SH-SY5Y (cell line): ENCODE results near the gene FKBP5.

ENCODE experiments used
- GATA2 ChIP-seq: IDR thresholded peaks from 2 replicates; pipeline ENCODE4 v1.6.1; 2011; ENCODE audit warnings: mild to moderate bottlenecking, low read depth, low read length
- GATA3 ChIP-seq: IDR thresholded peaks from 2 replicates; pipeline ENCODE4 v1.6.1; 2011; ENCODE audit warnings: low read depth, mild to moderate bottlenecking, low read length, moderate library complexity

The FKBP5 gene

DNA sequence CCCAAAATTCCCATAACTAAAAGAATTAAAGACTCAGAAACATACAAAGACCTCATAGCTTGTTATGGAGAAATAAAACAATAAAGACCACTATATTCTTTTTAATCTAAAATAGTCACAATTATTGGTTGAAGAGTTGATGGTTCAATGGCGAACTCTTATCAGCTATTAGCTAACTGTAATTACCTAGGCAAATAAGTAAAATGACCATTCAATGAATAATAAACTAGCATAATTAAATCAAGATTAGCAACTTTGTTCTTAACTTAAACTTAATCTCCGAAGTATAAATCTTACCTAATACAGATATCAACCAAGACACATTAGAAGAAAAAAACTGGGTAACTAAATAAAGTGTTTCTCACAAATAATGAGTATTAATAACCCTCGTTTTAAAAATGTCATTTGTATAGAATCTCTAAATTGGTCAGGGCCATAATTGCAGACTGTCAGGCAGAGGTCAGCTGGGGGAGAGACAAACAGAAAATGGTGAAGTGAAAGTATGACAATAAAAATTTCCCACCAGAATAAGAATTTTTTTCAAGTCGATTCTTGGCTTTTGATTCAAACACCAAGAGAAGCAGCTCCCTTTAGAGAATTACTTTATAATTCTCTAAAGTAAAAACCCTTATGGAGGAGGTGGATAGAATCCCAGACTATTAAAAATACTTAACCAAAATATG is 1.7 kb downstream of the FKBP5 start:
- TF ChIP-seq GATA3 (no peak), GATA2 (no peak)

DNA sequence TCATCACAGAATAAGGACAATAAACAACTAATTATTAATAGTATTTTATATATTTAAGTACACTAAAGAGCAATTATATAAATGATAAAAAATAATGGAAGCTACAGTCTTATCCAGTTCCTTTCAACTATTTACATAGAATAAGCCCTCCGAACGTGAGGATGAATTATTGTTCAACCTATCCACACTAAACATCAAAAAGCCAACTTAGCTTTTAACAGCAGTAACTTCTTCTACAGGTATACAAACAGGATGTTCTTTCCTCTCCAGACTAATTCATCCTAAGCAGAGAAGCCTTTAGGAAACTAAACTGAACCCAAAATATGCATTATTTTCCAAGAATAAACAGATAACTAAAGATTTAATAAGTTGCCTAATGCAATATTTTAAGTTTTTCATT is 2.3 kb downstream of the FKBP5 start:
- TF ChIP-seq GATA2 (no peak), GATA3 (no peak)

DNA sequence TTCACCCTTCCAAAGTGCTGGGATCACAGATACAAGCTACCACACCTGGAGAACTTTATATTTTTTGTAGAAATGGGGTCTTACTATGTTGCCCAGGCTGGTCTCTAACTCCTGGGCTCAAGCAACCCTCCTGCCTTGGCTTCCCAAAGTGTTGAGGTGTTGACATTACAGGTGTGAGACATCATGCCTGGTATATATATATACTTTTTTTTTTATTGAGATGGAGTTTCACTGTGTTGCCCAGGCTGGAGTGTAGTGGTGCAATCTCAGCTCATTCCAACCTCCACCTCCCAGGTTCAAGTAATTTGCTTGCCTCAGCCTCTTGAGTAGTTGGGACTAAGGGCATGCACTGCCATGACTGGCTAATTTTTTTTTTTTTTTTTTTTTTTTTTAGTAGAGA is 5.4 kb downstream of the FKBP5 start:
- TF ChIP-seq GATA3 (no peak), GATA2 (no peak)

DNA sequence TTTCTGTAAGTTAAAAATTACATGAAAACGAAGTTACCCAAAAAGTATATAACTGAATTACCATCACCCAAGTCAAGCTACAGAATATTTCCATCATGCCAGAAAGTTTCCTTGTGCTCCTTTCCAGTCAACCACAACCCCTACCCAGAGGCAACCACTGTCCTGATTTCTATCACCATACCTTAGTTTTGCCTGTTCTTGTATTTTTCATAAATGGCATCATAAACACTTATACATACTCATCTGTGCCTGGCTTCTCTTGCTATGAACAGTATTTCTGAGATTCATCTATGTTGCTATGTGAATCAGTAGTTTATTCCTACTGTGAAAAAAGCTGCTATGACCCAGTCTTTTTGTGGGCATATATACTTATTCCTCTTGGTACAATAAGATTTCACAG is 7.4 kb downstream of the FKBP5 start:
- TF ChIP-seq GATA2 = no peak
- no peak for TF ChIP-seq GATA3

GRCh38 chr6:35679399-35679798 is 9.3 kb downstream of the FKBP5 start:
- no peak for TF ChIP-seq GATA3
- no peak for TF ChIP-seq GATA2

GRCh38 chr6:35678814-35679213 is 9.9 kb downstream of the FKBP5 start:
- TF ChIP-seq GATA2 = no peak
- no peak for TF ChIP-seq GATA3

- TF ChIP-seq GATA2 (no peak), GATA3 (no peak)
Observed at GRCh38 chr6:35678021-35678654, 10.6 kb downstream of the FKBP5 start.

GRCh38 chr6:35677456-35677855 is 11.3 kb downstream of the FKBP5 start:
- TF ChIP-seq GATA3 (no peak), GATA2 (no peak)

- TF ChIP-seq GATA3 = no peak
- no peak for TF ChIP-seq GATA2
Observed at GRCh38 chr6:35675871-35676459, 12.8 kb downstream of the FKBP5 start.

DNA sequence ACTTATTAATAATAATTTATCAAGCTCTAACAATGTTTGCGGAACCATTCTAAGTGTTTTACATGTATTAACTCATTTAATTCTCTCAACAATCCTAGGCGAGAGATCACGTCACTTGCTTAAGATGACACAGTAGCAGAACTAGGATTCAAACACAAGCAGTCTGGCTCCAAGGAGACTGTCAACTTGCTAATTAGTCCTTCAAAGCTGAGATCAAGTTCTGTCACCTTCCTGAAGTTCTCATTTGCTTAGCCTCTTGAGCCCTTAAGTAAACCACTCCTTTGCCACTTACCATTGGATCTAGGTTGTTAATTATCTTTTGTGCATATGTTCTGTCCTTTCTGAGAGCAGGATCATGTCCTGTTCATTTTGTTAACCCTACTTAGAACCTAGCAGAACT is 14.1 kb downstream of the FKBP5 start:
- no peak for TF ChIP-seq GATA2
- TF ChIP-seq GATA3 = no peak

- TF ChIP-seq GATA3 (no peak), GATA2 (no peak)
Observed at GRCh38 chr6:35673755-35674154, 15.0 kb downstream of the FKBP5 start.

DNA sequence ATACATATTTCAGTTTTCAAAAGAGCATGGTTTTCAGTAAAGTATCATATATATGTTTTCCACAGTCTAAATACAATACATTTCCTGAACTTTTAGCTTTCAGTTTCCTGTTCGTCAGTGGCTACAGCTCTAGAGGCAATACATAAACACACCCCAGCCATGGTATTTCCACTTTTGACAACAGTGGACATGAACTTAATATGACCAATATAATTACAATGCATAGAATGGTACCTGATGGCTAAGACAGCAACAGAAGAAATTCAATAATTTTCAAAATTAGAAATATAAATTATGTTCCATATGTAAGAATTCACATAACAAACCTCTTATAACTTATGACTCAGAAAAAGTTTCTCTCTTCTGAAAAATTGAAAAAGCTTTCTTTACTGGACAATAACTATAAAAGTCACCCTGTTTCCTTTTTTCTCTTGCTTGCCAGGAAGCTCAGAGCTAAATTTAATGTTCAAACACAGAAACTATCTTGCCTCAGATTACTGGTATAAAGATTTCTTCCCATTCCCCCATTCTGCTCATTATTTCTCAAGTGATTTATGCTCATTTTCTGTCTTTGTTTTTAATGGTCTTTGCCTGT is 19.2 kb downstream of the FKBP5 start:
- no peak for TF ChIP-seq GATA2
- no peak for TF ChIP-seq GATA3

DNA sequence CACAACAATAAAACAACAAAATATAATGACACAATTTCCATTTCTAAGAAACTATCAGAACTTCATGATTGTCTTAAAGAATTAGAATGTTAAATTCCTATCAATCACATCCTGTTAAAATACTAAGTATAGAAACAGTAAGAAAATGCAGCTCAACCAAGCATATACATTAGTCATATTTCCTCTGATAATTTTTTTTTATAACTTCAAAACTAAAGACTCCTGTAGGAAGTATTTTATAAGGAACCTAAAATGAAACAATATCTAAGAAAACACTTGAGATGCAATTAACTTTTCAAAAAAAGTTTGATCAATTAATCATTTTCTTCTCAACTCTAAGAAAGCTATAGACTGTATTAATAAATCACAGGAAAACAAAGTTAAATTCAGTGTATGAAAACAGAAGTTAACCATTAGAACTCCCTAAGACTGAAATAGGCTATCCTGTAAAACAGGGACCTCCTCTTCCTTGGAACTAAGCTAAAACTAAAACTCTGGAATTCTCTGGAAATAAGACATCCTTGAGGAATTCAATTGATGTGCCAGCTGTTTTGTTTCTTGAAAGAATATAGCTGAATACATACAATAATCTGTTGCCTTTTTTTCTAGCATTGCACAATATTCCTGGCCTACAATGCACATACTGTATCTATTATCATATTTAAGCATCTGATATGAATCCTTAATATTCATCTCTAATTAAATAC is 19.8 kb downstream of the FKBP5 start:
- no peak for TF ChIP-seq GATA2
- TF ChIP-seq GATA3 = no peak

GRCh38 chr6:35668096-35668495 is 20.6 kb downstream of the FKBP5 start:
- TF ChIP-seq GATA2 = no peak
- no peak for TF ChIP-seq GATA3

- TF ChIP-seq GATA3 = no peak
- no peak for TF ChIP-seq GATA2
Observed at GRCh38 chr6:35665573-35665972, 23.1 kb downstream of the FKBP5 start.
